Measurements from ENCODE around the gene ITGA1. TPM values are rescaled to one million over a fixed set of nuclear protein-coding genes. Genes with fewer than 3 reads are reported as not detected.
"Not testable (repeated sequence)": the region's sequence is repeated elsewhere in the genome, so short reads cannot be mapped to it uniquely, and the experiment has no call there.

ITGA1 gene
- total RNA-seq, 1 donor from 2014 or later = 0.59 TPM

DNA sequence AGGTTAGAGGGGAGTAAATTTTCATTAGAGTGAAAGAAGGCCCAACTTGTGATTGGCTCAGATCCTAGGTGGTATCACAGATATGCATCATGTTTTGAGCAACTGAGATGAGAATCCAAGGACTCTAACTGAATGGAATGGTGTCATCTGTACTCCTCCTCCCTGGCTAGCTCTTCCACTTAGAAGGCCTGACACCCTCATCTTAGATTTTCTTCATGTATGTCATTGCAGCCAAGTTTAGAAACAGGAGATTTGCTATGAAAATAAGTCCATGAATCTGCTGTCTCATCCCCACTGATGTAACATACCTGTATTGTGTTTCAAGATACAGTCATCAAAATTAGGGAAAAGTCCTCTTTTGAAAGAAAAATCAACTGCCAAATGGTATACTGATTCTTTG, 54.4 kb downstream of the ITGA1 start:
- DNase-seq (ENCODE audit: low spot score) = no peak
- no peaks in the 10 kb centered on the region for H3K36me3 Mint-ChIP-seq (ENCODE audit: low read depth)
- no peak overlapping the region for H3K27ac Mint-ChIP-seq
- intact Hi-C loops (cut with micrococcal nuclease) = no loop called here
- no peak overlapping the region for H3K4me3 Mint-ChIP-seq (ENCODE audit: low read depth)
- H3K4me1 Mint-ChIP-seq (ENCODE audit: low read depth) = peaks cover 6% of the 10 kb centered on the region
- H3K9me3 Mint-ChIP-seq = no peaks in the 10 kb centered on the region
- peaks cover 3% of the 10 kb centered on the region for H3K27me3 Mint-ChIP-seq (ENCODE audit: low read depth)

DNA sequence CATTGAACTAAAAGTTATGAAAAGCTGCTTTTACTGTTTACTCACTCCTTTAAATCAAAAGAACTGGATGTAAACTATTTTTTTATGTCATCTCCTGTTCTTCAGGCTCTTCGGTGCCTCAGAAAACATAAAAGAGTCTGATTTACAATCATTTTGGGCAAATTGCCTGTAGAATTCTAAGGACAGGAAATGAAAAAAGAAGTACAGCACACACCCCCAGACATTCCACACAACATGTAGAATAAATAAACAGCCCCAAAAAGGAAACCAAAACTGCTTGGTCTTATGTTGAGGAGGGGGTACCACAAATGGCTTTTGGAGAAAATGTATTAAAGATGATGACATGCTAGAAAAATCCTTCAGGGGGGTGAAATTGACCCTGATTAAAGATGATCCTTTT, 57.2 kb downstream of the ITGA1 start:
- Mint-ChIP-seq H3K4me3 (ENCODE audit: low read depth) (no peak overlapping the region), H3K9me3 (no peaks in the 10 kb centered on the region), H3K36me3 (ENCODE audit: low read depth) (no peaks in the 10 kb centered on the region), H3K27me3 (ENCODE audit: low read depth) (peaks cover 3% of the 10 kb centered on the region), H3K4me1 (ENCODE audit: low read depth) (peaks cover 6% of the 10 kb centered on the region), H3K27ac (no peak overlapping the region)
- intact Hi-C loops (cut with micrococcal nuclease) = no loop called here
- no peak for DNase-seq (ENCODE audit: low spot score)

DNA sequence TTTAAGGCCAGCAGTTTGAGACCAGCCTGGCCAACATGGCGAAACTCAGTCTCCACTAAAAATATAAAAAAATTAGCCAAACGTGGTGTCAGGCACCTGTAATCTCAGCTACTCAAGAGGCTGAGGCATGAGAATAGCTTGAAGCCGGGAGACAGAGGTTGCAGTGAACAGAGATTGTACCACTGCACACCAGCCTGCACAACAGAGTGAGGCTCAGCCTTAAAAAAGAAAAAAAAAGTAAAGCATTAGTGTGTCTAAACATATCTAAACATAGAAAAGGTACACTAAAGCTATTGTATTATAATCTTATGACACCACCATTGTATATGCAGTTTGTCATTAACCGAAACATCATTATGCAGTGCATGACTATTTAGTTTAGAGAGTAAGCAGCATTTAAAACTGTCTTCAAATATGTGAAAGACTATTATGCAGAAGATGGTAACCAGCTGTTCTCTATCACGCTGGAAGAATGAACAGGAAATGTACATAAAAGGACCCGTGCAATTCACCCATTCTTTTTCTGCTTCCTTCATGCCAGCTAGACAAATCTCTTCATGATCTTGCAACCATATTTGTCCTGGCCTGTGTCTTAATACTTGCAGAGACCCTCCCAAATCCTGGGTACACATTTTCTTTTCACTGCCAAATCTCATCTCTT, 58.6 kb downstream of the ITGA1 start:
- Mint-ChIP-seq H3K36me3 (ENCODE audit: low read depth) (no peaks in the 10 kb centered on the region), H3K4me3 (ENCODE audit: low read depth) (no peak overlapping the region), H3K4me1 (ENCODE audit: low read depth) (peaks cover 4% of the 10 kb centered on the region), H3K9me3 (no peaks in the 10 kb centered on the region), H3K27me3 (ENCODE audit: low read depth) (peaks cover 2% of the 10 kb centered on the region), H3K27ac (no peak overlapping the region)
- intact Hi-C loops (cut with micrococcal nuclease) = no loop called here
- no peak for DNase-seq (ENCODE audit: low spot score)

DNA sequence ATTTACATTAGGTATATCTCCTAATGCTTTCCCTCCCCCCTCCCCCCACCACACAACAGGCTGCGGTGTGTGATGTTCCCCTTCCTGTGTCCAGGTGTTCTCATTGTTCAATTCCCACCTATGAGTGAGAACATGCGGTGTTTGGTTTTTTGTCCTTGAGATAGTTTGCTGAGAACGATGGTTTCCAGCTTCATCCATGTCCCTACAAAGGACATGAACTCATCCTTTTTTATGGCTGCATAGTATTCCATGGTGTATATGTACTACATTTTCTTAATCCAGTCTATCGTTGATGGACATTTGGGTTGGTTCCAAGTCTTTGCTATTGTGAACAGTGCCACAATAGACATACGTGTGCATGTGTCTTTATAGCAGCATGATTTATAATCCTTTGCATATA, 61.0 kb downstream of the ITGA1 start:
- intact Hi-C loops (cut with micrococcal nuclease); H3K36me3 Mint-ChIP-seq (ENCODE audit: low read depth); H3K9me3 Mint-ChIP-seq; H3K27ac Mint-ChIP-seq; H3K4me3 Mint-ChIP-seq (ENCODE audit: low read depth); DNase-seq (ENCODE audit: low spot score); H3K27me3 Mint-ChIP-seq (ENCODE audit: low read depth): not testable (repeated sequence)
- peaks cover 10% of the 10 kb centered on the region for H3K4me1 Mint-ChIP-seq (ENCODE audit: low read depth)

DNA sequence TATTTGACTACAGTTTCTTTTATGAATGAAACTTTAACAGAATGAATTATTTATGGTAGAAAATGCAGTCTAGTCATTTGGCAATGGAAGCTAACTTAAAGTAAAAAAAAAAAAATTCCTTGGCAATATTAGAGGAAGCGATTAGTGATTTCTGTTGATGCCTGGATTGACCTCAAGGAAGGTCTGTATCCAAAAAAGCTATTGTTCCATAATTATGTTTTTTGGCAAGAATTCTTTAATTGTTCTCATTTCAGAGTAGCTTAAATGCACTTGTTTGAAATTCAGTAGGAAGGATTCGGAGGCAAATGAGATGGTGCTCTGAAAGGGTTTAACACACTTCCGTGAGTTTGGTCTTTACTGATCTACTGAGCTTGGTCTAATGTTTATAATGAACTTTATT, 61.8 kb downstream of the ITGA1 start:
- Mint-ChIP-seq H3K27ac (no peak overlapping the region), H3K4me3 (ENCODE audit: low read depth) (no peak overlapping the region), H3K27me3 (ENCODE audit: low read depth) (peaks cover 2% of the 10 kb centered on the region), H3K36me3 (ENCODE audit: low read depth) (no peaks in the 10 kb centered on the region), H3K4me1 (ENCODE audit: low read depth) (peaks cover 10% of the 10 kb centered on the region), H3K9me3 (no peaks in the 10 kb centered on the region)
- no peak for DNase-seq (ENCODE audit: low spot score)
- intact Hi-C loops (cut with micrococcal nuclease) = no loop called here

DNA sequence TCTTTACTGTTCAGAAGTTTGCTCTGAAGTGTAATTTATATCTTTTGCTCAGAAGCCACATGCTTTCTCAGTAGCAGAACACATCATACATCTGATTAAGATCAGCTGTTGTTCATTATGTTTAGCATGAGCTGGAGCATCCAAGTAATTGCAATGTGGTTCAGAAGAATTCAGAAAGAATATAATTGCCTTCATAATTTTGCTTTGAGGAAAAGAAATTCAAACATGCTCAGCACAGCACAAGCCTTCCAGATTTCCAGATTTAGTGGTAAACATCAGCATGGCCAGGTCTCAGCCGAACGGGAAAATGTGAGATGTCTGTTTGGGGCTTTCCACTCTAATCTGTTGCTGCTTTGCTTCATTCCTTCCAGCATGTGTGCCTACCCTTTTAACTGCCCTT, 65.9 kb downstream of the ITGA1 start:
- no peak overlapping the region for H3K27ac Mint-ChIP-seq
- no peaks in the 10 kb centered on the region for H3K36me3 Mint-ChIP-seq (ENCODE audit: low read depth)
- no peaks in the 10 kb centered on the region for H3K27me3 Mint-ChIP-seq (ENCODE audit: low read depth)
- DNase-seq (ENCODE audit: low spot score) = no peak
- no peak overlapping the region for H3K4me3 Mint-ChIP-seq (ENCODE audit: low read depth)
- H3K4me1 Mint-ChIP-seq (ENCODE audit: low read depth) = peaks cover 6% of the 10 kb centered on the region
- no peaks in the 10 kb centered on the region for H3K9me3 Mint-ChIP-seq
- intact Hi-C loops (cut with micrococcal nuclease) = no loop called here

DNA sequence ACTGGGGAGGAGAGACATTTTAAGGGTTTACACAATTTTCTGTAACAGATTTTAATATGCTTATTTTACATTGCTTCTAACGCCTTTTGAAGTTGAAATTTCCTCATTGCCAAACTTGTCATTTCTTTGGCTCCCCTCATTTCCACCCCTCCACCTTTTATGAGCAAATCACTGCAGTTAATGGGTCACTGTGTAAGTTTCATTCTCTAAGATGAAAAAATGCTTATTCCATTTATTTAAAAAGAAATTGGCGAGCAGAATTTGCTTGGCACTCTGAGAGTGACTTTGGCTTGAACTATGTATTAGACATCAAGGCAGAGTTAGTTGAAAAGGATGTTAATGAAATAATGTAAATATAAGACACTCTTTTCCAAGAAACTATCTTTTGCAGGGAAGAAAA, 66.6 kb downstream of the ITGA1 start:
- no peak for DNase-seq (ENCODE audit: low spot score)
- Mint-ChIP-seq H3K9me3 (no peaks in the 10 kb centered on the region), H3K36me3 (ENCODE audit: low read depth) (no peaks in the 10 kb centered on the region), H3K27me3 (ENCODE audit: low read depth) (no peaks in the 10 kb centered on the region), H3K4me3 (ENCODE audit: low read depth) (no peak overlapping the region), H3K4me1 (ENCODE audit: low read depth) (peaks cover 6% of the 10 kb centered on the region), H3K27ac (no peak overlapping the region)
- intact Hi-C loops (cut with micrococcal nuclease) = no loop called here

DNA sequence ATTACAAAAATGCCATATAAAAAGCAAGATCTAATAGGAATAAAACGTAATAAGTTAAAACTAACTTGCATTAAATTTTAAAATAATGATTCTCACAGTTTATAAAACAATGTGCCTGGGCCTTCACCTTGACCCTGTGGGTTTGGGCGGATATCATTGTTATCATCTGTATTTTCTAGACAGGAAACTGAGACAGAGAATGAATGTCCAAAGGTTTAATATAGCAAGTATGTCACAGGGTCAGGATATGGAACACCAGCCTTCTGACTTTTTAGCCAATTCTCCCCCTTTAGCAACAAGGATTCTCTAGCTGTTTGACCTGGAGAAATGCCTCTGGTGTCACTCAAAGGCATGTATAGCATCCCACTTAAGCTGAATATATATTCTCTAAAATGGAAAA, 67.2 kb downstream of the ITGA1 start:
- Mint-ChIP-seq H3K4me3 (ENCODE audit: low read depth) (no peak overlapping the region), H3K27ac (no peak overlapping the region), H3K9me3 (no peaks in the 10 kb centered on the region), H3K27me3 (ENCODE audit: low read depth) (no peaks in the 10 kb centered on the region), H3K36me3 (ENCODE audit: low read depth) (no peaks in the 10 kb centered on the region), H3K4me1 (ENCODE audit: low read depth) (peaks cover 6% of the 10 kb centered on the region)
- intact Hi-C loops (cut with micrococcal nuclease) = no loop called here
- DNase-seq (ENCODE audit: low spot score) = no peak

DNA sequence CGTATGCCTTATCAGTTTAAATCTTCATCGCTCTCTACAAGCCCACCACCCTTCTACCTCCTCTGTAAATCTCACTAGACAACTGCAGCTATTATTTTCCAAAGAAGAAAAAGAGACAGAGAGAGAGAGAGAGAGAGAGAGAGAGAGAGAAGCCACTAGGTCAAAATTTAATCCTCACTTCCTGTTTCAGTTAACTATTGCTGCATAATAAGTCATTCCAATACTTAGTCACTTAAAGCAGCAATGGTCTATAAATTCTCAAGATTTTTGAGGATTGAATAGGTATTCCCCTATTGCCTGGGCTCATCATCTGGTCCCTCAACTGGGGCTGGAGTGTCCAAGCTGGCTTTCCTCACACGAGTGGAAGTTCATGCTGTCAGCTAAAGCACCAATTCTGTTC, 68.8 kb downstream of the ITGA1 start:
- intact Hi-C loops (cut with micrococcal nuclease) = no loop called here
- H3K9me3 Mint-ChIP-seq = no peaks in the 10 kb centered on the region
- peaks cover 6% of the 10 kb centered on the region for H3K4me1 Mint-ChIP-seq (ENCODE audit: low read depth)
- no peak overlapping the region for H3K27ac Mint-ChIP-seq
- H3K4me3 Mint-ChIP-seq (ENCODE audit: low read depth) = no peak overlapping the region
- no peaks in the 10 kb centered on the region for H3K27me3 Mint-ChIP-seq (ENCODE audit: low read depth)
- DNase-seq (ENCODE audit: low spot score) = no peak
- no peaks in the 10 kb centered on the region for H3K36me3 Mint-ChIP-seq (ENCODE audit: low read depth)

DNA sequence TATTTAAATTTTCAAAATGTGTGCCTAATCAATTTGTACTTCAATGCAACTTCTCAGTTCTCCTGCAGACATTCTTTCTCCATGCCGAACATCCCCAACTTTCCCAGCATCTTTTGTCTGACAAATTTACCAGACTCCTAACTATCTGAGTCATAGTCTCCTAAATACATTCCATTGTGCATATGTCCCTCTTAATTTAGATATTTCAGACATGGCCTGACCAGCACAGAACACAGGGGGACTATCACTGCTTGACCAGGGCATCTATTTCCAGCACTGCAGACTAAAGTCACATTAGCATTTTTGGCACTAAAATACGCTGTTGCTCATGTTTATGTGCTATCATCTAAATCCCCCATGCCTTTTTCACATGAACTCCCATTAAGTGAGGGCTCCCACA, 71.9 kb downstream of the ITGA1 start:
- H3K4me1 Mint-ChIP-seq (ENCODE audit: low read depth) = no peaks in the 10 kb centered on the region
- H3K9me3 Mint-ChIP-seq = no peaks in the 10 kb centered on the region
- no peak overlapping the region for H3K27ac Mint-ChIP-seq
- H3K27me3 Mint-ChIP-seq (ENCODE audit: low read depth) = peaks cover 3% of the 10 kb centered on the region
- no peaks in the 10 kb centered on the region for H3K36me3 Mint-ChIP-seq (ENCODE audit: low read depth)
- DNase-seq (ENCODE audit: low spot score) = no peak
- no peak overlapping the region for H3K4me3 Mint-ChIP-seq (ENCODE audit: low read depth)
- intact Hi-C loops (cut with micrococcal nuclease) = no loop called here

DNA sequence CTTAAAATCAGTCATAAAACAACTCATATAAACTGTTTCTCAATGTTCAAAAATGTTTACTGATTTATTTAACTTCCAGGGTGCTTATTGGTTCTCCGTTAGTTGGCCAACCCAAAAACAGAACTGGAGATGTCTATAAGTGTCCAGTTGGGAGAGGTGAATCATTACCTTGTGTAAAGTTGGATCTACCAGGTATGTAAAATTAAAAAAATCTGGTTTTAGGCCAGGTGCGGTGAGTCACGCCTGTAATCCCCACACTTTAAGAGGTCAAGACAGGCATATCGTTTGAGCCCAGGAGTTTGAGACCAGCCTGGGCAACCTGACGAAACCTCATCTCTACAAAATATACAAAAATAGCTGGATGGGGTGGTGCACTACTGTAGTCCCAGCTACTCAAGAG, 73.7 kb downstream of the ITGA1 start:
- DNase-seq (ENCODE audit: low spot score) = no peak
- Mint-ChIP-seq H3K9me3 (no peaks in the 10 kb centered on the region), H3K27me3 (ENCODE audit: low read depth) (peaks cover 3% of the 10 kb centered on the region), H3K4me3 (ENCODE audit: low read depth) (no peak overlapping the region), H3K27ac (no peak overlapping the region), H3K36me3 (ENCODE audit: low read depth) (no peaks in the 10 kb centered on the region), H3K4me1 (ENCODE audit: low read depth) (no peaks in the 10 kb centered on the region)
- intact Hi-C loops (cut with micrococcal nuclease) = no loop called here

DNA sequence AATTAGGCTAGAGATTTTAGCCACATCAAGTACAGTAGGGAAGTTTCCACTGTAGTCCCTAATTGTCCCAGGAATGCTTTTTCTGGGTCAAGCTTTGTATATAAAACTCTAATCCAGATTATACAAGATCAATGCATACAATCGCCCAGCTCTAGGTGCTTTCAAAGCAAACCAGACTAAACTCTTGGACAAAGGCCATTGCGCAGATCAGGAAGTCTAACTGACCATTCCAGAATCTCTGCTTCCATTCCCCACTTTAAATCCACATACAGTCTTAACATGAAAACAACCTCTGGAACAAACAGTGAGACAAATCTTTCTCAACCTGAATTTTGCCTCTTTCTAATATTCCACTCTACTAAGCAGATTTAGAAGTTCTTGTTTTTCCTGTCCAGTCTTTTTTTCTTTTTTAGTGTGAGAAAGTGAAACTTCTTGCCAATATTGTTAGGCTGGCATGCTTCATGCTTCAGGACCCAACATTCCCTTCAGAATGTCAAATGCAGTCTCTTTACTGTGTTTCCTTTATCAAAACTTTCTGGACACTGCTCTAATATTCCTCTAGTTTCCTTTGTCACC, 76.1 kb downstream of the ITGA1 start:
- Mint-ChIP-seq H3K9me3 (no peaks in the 10 kb centered on the region), H3K27me3 (ENCODE audit: low read depth) (peaks cover 9% of the 10 kb centered on the region), H3K27ac (no peak overlapping the region), H3K36me3 (ENCODE audit: low read depth) (no peaks in the 10 kb centered on the region), H3K4me1 (ENCODE audit: low read depth) (no peaks in the 10 kb centered on the region), H3K4me3 (ENCODE audit: low read depth) (no peak overlapping the region)
- no peak for DNase-seq (ENCODE audit: low spot score)
- intact Hi-C loops (cut with micrococcal nuclease) = no loop called here

DNA sequence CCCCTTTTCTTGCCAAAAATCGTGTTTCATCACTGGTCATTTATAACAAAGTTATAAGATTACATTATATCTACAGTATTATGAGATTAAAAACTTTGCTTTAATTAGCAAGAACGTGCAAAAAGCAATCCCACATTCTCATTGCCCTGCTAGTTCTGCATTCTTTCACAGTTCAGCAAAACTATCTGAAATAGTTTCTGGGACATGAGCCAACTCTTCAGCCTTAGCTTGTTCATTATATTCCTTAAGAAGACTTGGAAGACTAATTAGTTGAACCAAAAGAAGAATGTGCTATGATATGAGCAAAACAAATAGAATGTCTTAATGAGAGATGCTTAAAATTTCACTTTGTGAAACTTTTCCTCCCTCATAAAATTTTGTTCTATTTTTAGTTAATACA, 76.7 kb downstream of the ITGA1 start:
- Mint-ChIP-seq H3K4me3 (ENCODE audit: low read depth) (no peak overlapping the region), H3K4me1 (ENCODE audit: low read depth) (no peaks in the 10 kb centered on the region), H3K27me3 (ENCODE audit: low read depth) (peaks cover 9% of the 10 kb centered on the region), H3K9me3 (no peaks in the 10 kb centered on the region), H3K27ac (no peak overlapping the region), H3K36me3 (ENCODE audit: low read depth) (no peaks in the 10 kb centered on the region)
- intact Hi-C loops (cut with micrococcal nuclease) = no loop called here
- no peak for DNase-seq (ENCODE audit: low spot score)

DNA sequence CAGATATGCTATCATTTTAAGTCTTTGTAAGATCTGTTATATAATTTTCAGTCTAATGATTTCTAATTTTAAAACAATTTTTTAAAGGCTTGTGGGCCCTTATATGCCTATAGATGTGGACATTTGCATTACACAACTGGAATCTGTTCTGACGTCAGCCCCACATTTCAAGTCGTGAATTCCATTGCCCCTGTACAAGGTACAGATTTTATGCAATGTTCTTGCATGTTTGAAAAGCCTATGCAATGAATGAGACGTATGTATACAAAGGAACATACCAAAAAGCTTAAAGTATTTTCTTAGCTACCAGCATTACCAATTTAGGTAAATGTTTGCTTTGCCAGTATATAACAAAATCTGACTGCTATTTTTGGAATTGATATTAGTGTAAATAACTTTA, 77.2 kb downstream of the ITGA1 start:
- Mint-ChIP-seq H3K4me3 (ENCODE audit: low read depth) (no peak overlapping the region), H3K27me3 (ENCODE audit: low read depth) (peaks cover 9% of the 10 kb centered on the region), H3K36me3 (ENCODE audit: low read depth) (no peaks in the 10 kb centered on the region), H3K9me3 (no peaks in the 10 kb centered on the region), H3K4me1 (ENCODE audit: low read depth) (no peaks in the 10 kb centered on the region), H3K27ac (no peak overlapping the region)
- intact Hi-C loops (cut with micrococcal nuclease) = no loop called here
- no peak for DNase-seq (ENCODE audit: low spot score)

All from activated T-helper 2 cell treated with anti-CD3 and anti-CD28 coated beads, Interferon-gamma antibody, Interleukin-2, Interleukin-4, amounts not matched to agents 10 μg/mL and 5 μg/mL and 100 μg/mL, durations not matched to agents 14 hours and 24 hours and 36 hours (primary cell).